Muscle layer of colon (tissue), 2 donors: ENCODE results near the gene TTC3.

ENCODE experiments used
- H3K27ac ChIP-seq: one replicate; pipeline ENCODE4 v1.7.0; 2013; ENCODE audit warnings: low read depth, mild to moderate bottlenecking, low read length, moderate library complexity
- H3K27me3 ChIP-seq, 2 donors: one replicate each; pipeline ENCODE4 v1.7.0; 2013; ENCODE audit warnings: low read length in 2 of 2, mild to moderate bottlenecking in 2 of 2; ENCODE audit not compliant: insufficient read depth in 2 of 2, control insufficient read depth in 1 of 2
- H3K36me3 ChIP-seq: one replicate; pipeline ENCODE4 v1.7.0; 2013; ENCODE audit warnings: mild to moderate bottlenecking, low read length; ENCODE audit not compliant: insufficient read depth
- H3K4me1 ChIP-seq: one replicate; pipeline ENCODE4 v1.7.0; 2013; ENCODE audit warnings: mild to moderate bottlenecking, low read length; ENCODE audit not compliant: insufficient read depth
- H3K4me3 ChIP-seq, 2 donors: one replicate each; pipeline ENCODE4 v1.7.0; 2013; ENCODE audit warnings: low read length in 2 of 2, low read depth in 1 of 2, mild to moderate bottlenecking in 1 of 2, moderate library complexity in 1 of 2
- H3K9ac ChIP-seq: one replicate; pipeline ENCODE4 v1.7.0; 2013; ENCODE audit warnings: low read length
- H3K9me3 ChIP-seq: one replicate; pipeline ENCODE4 v1.7.0; 2013; ENCODE audit warnings: mild to moderate bottlenecking, low read length
- donor health status: abdominal sarcoma.
- donor health status: Adenocarcinoma of cecum.

TTC3 gene

GRCh38 chr21:37204580-37204979, 131.5 kb downstream of the TTC3 start:
- no peaks in the 10 kb centered on the region for H3K9me3 ChIP-seq
- no peak overlapping the region for H3K4me3 ChIP-seq
- H3K4me1 ChIP-seq = no peaks in the 10 kb centered on the region
- H3K36me3 ChIP-seq = peaks cover 30% of the 10 kb centered on the region
- no peak overlapping the region for H3K27ac ChIP-seq
- no peak overlapping the region for H3K9ac ChIP-seq
- H3K27me3 ChIP-seq = no peaks in the 10 kb centered on the region

GRCh38 chr21:37206496-37206895, 133.4 kb downstream of the TTC3 start:
- Histone ChIP-seq H3K27me3 (no peaks in the 10 kb centered on the region), H3K9me3 (no peaks in the 10 kb centered on the region), H3K36me3 (peaks cover 17% of the 10 kb centered on the region), H3K4me1 (no peaks in the 10 kb centered on the region), H3K9ac (no peak overlapping the region), H3K4me3 (no peak overlapping the region), H3K27ac (no peak overlapping the region)

GRCh38 chr21:37207441-37208009, 134.5 kb downstream of the TTC3 start:
- H3K27ac ChIP-seq = no peak overlapping the region

GRCh38 chr21:37208056-37208721, 135.1 kb downstream of the TTC3 start:
- H3K9ac ChIP-seq = no peak overlapping the region

More at GRCh38 chr21:37207441-37208009, 134.5 kb downstream of the TTC3 start:
- no peaks in the 10 kb centered on the region for H3K27me3 ChIP-seq
- peaks cover 10% of the 10 kb centered on the region for H3K36me3 ChIP-seq
- no peak overlapping the region for H3K4me3 ChIP-seq
- H3K9ac ChIP-seq = no peak overlapping the region
- H3K4me1 ChIP-seq = no peaks in the 10 kb centered on the region
- H3K9me3 ChIP-seq = no peaks in the 10 kb centered on the region

GRCh38 chr21:37208741-37209225, 135.7 kb downstream of the TTC3 start:
- Histone ChIP-seq H3K4me3 (no peak overlapping the region), H3K4me1 (no peaks in the 10 kb centered on the region), H3K9ac (no peak overlapping the region), H3K9me3 (no peaks in the 10 kb centered on the region), H3K36me3 (no peaks in the 10 kb centered on the region), H3K27me3 (no peaks in the 10 kb centered on the region), H3K27ac (no peak overlapping the region)

More at GRCh38 chr21:37208056-37208721, 135.1 kb downstream of the TTC3 start:
- Histone ChIP-seq H3K27ac (no peak overlapping the region), H3K4me3 (no peak overlapping the region), H3K9me3 (no peaks in the 10 kb centered on the region), H3K36me3 (peaks cover 3% of the 10 kb centered on the region), H3K27me3 (no peaks in the 10 kb centered on the region), H3K4me1 (no peaks in the 10 kb centered on the region)

GRCh38 chr21:37210130-37210529, 137.1 kb downstream of the TTC3 start:
- no peak overlapping the region for H3K4me3 ChIP-seq
- H3K27me3 ChIP-seq = no peaks in the 10 kb centered on the region
- H3K9me3 ChIP-seq = no peaks in the 10 kb centered on the region
- no peak overlapping the region for H3K27ac ChIP-seq
- H3K9ac ChIP-seq = no peak overlapping the region
- no peaks in the 10 kb centered on the region for H3K4me1 ChIP-seq
- no peaks in the 10 kb centered on the region for H3K36me3 ChIP-seq

GRCh38 chr21:37210799-37211198, 137.7 kb downstream of the TTC3 start:
- H3K9me3 ChIP-seq = no peaks in the 10 kb centered on the region
- no peaks in the 10 kb centered on the region for H3K27me3 ChIP-seq
- no peaks in the 10 kb centered on the region for H3K36me3 ChIP-seq
- H3K27ac ChIP-seq = no peak overlapping the region
- no peak overlapping the region for H3K9ac ChIP-seq
- no peak overlapping the region for H3K4me3 ChIP-seq
- H3K4me1 ChIP-seq = no peaks in the 10 kb centered on the region

GRCh38 chr21:37214952-37215351, 141.9 kb downstream of the TTC3 start:
- Histone ChIP-seq H3K36me3 (no peaks in the 10 kb centered on the region), H3K9ac (no peak overlapping the region), H3K4me1 (peaks cover 2% of the 10 kb centered on the region), H3K27ac (no peak overlapping the region), H3K4me3 (no peak overlapping the region), H3K27me3 (no peaks in the 10 kb centered on the region), H3K9me3 (no peaks in the 10 kb centered on the region)

GRCh38 chr21:37219761-37220432, 146.8 kb downstream of the TTC3 start:
- H3K9me3 ChIP-seq = no peaks in the 10 kb centered on the region
- H3K9ac ChIP-seq = peak overlapping the region; percentile 34
- H3K27ac ChIP-seq = no peak overlapping the region
- peaks cover 9% of the 10 kb centered on the region for H3K4me1 ChIP-seq
- no peaks in the 10 kb centered on the region for H3K27me3 ChIP-seq
- peak overlapping the region; percentile 50 to 85 for H3K4me3 ChIP-seq
- H3K36me3 ChIP-seq = peaks cover 16% of the 10 kb centered on the region

GRCh38 chr21:37220433-37220980, 147.5 kb downstream of the TTC3 start:
- H3K9me3 ChIP-seq = no peaks in the 10 kb centered on the region
- H3K9ac ChIP-seq = peak overlapping the region; percentile 34
- peak overlapping the region; percentile 79 for H3K27ac ChIP-seq

GRCh38 chr21:37220981-37221664, 148.1 kb downstream of the TTC3 start:
- H3K4me1 ChIP-seq = peaks cover 9% of the 10 kb centered on the region
- H3K27ac ChIP-seq = peak overlapping the region; percentile 79
- peak overlapping the region; percentile 34 for H3K9ac ChIP-seq
- no peaks in the 10 kb centered on the region for H3K9me3 ChIP-seq
- peak overlapping the region; percentile 50 to 85 for H3K4me3 ChIP-seq
- H3K27me3 ChIP-seq = no peaks in the 10 kb centered on the region
- peaks cover 26% of the 10 kb centered on the region for H3K36me3 ChIP-seq

More at GRCh38 chr21:37220433-37220980, 147.5 kb downstream of the TTC3 start:
- Histone ChIP-seq H3K4me3 (peak overlapping the region; percentile 50 to 85), H3K27me3 (no peaks in the 10 kb centered on the region), H3K4me1 (peaks cover 9% of the 10 kb centered on the region), H3K36me3 (peaks cover 20% of the 10 kb centered on the region)
